Suprapubic skin (tissue), 4 donors: ENCODE measurements around the gene NACC2.

ENCODE experiments used
- CTCF ChIP-seq, 2 donors: fragments of 200-600 bp in 1 of 2; fragments of 450-650 bp in 1 of 2; sonication (generic) in 1 of 2; IDR thresholded peaks; one replicate each; pipeline ENCODE4 v1.5.1; 2016 to 2019; ENCODE audit warnings: antibody characterized with exemption in 2 of 2, mild to moderate bottlenecking in 1 of 2, moderate library complexity in 1 of 2
- EP300 ChIP-seq: sonication (generic); formaldehyde crosslinking; IDR thresholded peaks from one replicate; pipeline ENCODE4 v1.6.1; 2017; ENCODE audit warnings: antibody characterized with exemption
- POLR2A ChIP-seq, 2 donors: fragments of 450-650 bp; IDR thresholded peaks; one replicate each; pipeline ENCODE4 v1.6.1; 2017; ENCODE audit warnings: antibody characterized with exemption in 2 of 2, mild to moderate bottlenecking in 2 of 2, moderate library complexity in 2 of 2
- POLR2AphosphoS5 ChIP-seq, 3 donors: sonication (generic); formaldehyde crosslinking; IDR thresholded peaks; one replicate each; pipeline ENCODE4 v1.6.1; 2017; ENCODE audit warnings: antibody characterized with exemption in 3 of 3

- TF ChIP-seq CTCF (IDR thresholded peaks at IDR 0.05): no peak
- no peak for TF ChIP-seq EP300
- no peak for TF ChIP-seq POLR2A (IDR thresholded peaks at IDR 0.05)
- TF ChIP-seq POLR2AphosphoS5 (IDR thresholded peaks at IDR 0.05): no peak
These were observed 65.5 kb downstream of the NACC2 start for GRCh38 chr9:136029556-136029955.
